ENCODE results near the gene OCSTAMP.

GRCh38 chr20:46523696-46524328 lies 26.6 kb downstream of the OCSTAMP start:
- TF ChIP-seq JUND (IDR thresholded peaks at IDR 0.05; ENCODE audit: low read depth, low read length) (no peak), CTCF (IDR thresholded peaks at IDR 0.05 in 2 of 3, conservative IDR thresholded peaks at IDR 0.05 in 1 of 3; ENCODE audit: control insufficient read depth in 2 of 3, extremely low read depth in 1 of 3, insufficient read depth in 1 of 3, low read depth in 3 of 3, low read length in 3 of 3) (no peak)
